ENCODE data around the gene SECTM1.

DNA sequence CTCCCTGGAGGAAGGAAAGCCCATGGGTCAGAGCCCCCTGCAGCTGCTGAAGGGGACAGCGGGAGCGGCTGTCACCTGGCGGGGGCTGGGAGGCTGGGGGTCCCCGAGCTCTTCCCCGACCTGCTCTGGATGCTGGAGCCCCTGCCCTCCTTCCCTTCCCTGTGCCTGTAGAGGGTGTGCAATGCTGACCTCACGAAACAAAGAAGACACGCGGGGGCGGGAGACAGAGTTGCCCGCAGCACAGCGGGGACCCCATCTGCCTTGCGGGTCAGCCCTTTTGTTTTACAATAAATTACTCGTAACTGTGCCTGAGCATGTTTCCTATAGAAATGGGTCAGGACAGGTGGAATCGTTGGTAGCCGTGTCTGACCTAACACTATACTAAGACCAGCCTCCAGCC lies 6.3 kb downstream of the SECTM1 start:
- TF ChIP-seq EZH2phosphoT487 (IDR thresholded peaks at IDR 0.05; ENCODE audit: insufficient read depth, low read depth): no peak
- no peak for TF ChIP-seq EZH2 (IDR thresholded peaks at IDR 0.05; ENCODE audit: insufficient read depth, poor library complexity, severe bottlenecking)

Data from GM23248 (cell line).